GM18519 (cell line): ENCODE results near the gene MB21D2.

Experiments used
- ATAC-seq: cut with Tn5 transposase; IDR thresholded peaks from one replicate; pipeline ENCODE4 v1.9.1; 2021; ENCODE audit warnings: mild to moderate bottlenecking, moderate library complexity; ENCODE audit not compliant: unreplicated experiment, low FRiP score

The MB21D2 gene

GRCh38 chr3:192894676-192895075 is 23.0 kb downstream of the MB21D2 start:
- no peak for ATAC-seq

GRCh38 chr3:192892981-192893700 is 24.5 kb downstream of the MB21D2 start:
- peak; percentile 92 for ATAC-seq

- ATAC-seq: no peak
Observed at GRCh38 chr3:192890347-192891335, 27.0 kb downstream of the MB21D2 start.

- ATAC-seq: no peak
Observed at GRCh38 chr3:192889679-192890078, 28.0 kb downstream of the MB21D2 start.

- ATAC-seq: no peak
Observed at GRCh38 chr3:192888190-192888589, 29.5 kb downstream of the MB21D2 start.

GRCh38 chr3:192887701-192888100 is 30.0 kb downstream of the MB21D2 start:
- no peak for ATAC-seq

GRCh38 chr3:192887047-192887446 is 30.6 kb downstream of the MB21D2 start:
- no peak for ATAC-seq

- ATAC-seq: no peak
Observed at GRCh38 chr3:192884777-192885773, 32.6 kb downstream of the MB21D2 start.

GRCh38 chr3:192883512-192883911 is 34.1 kb downstream of the MB21D2 start:
- no peak for ATAC-seq

GRCh38 chr3:192881159-192881786 is 36.4 kb downstream of the MB21D2 start:
- ATAC-seq: no peak

GRCh38 chr3:192880313-192880712 is 37.3 kb downstream of the MB21D2 start:
- no peak for ATAC-seq

- no peak for ATAC-seq
Observed at GRCh38 chr3:192879346-192880031, 38.2 kb downstream of the MB21D2 start.

- ATAC-seq: no peak
Observed at GRCh38 chr3:192875971-192876565, 41.6 kb downstream of the MB21D2 start.

GRCh38 chr3:192870822-192871221 is 46.8 kb downstream of the MB21D2 start:
- no peak for ATAC-seq

- no peak for ATAC-seq
Observed at GRCh38 chr3:192869131-192870031, 48.3 kb downstream of the MB21D2 start.

- ATAC-seq: no peak
Observed at GRCh38 chr3:192867645-192868044, 50.0 kb downstream of the MB21D2 start.

GRCh38 chr3:192866804-192867203 is 50.9 kb downstream of the MB21D2 start:
- ATAC-seq: no peak

GRCh38 chr3:192864941-192865340 is 52.7 kb downstream of the MB21D2 start:
- no peak for ATAC-seq
